Astrocyte of the spinal cord (primary cell): ENCODE results near the gene RAVER2.

Source experiments
- DNase-seq: peaks from one replicate; pipeline ENCODE4 v3.0.0; 2011; ENCODE audit warnings: low read depth, low spot score
- H3K4me3 ChIP-seq: 2 replicates; pipeline ENCODE4 v1.5.1; 2011; ENCODE audit warnings: low read depth, mild to moderate bottlenecking, low read length, moderate library complexity
- in situ Hi-C: cut with HindIII; loops from 2 replicates; pipeline ENCODE4 v1.10.0; 2017; ENCODE audit warnings: low sequenced_read_pairs
- TF ChIP-seq, protein P1 (sequence below): IDR thresholded peaks from 2 replicates; pipeline ENCODE4 v1.5.1; 2012; ENCODE audit warnings: low read depth, mild to moderate bottlenecking, low read length, inconsistent platforms

RAVER2 gene

GRCh38 chr1:64881281-64881680 is 136.4 kb downstream of the RAVER2 start:
- TF ChIP-seq, protein P1, sequence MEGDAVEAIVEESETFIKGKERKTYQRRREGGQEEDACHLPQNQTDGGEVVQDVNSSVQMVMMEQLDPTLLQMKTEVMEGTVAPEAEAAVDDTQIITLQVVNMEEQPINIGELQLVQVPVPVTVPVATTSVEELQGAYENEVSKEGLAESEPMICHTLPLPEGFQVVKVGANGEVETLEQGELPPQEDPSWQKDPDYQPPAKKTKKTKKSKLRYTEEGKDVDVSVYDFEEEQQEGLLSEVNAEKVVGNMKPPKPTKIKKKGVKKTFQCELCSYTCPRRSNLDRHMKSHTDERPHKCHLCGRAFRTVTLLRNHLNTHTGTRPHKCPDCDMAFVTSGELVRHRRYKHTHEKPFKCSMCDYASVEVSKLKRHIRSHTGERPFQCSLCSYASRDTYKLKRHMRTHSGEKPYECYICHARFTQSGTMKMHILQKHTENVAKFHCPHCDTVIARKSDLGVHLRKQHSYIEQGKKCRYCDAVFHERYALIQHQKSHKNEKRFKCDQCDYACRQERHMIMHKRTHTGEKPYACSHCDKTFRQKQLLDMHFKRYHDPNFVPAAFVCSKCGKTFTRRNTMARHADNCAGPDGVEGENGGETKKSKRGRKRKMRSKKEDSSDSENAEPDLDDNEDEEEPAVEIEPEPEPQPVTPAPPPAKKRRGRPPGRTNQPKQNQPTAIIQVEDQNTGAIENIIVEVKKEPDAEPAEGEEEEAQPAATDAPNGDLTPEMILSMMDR = no peak
- H3K4me3 ChIP-seq = no peak overlapping the region
- peak; percentile 38 for DNase-seq
- in situ Hi-C loops = no loop called here
